ENCODE results near the gene ACSL1.

- TF ChIP-seq EZH2phosphoT487 (IDR thresholded peaks at IDR 0.05; ENCODE audit: borderline replicate concordance) (no peak), POLR2A (IDR thresholded peaks at IDR 0.05; ENCODE audit: borderline replicate concordance, extremely low read depth, insufficient read depth, insufficient read length) (no peak), CTCF (IDR thresholded peaks at IDR 0.05 in 2 of 3, conservative IDR thresholded peaks at IDR 0.05 in 1 of 3; ENCODE audit: borderline replicate concordance in 1 of 3, insufficient read depth in 1 of 3, low read depth in 2 of 3, low read length in 2 of 3) (no peak), YY1 (IDR thresholded peaks at IDR 0.05; ENCODE audit: extremely low read depth, insufficient replicate concordance, low read depth, low read length) (no peak), EZH2 (IDR thresholded peaks at IDR 0.05) (no peak), RAD21 (IDR thresholded peaks at IDR 0.05; ENCODE audit: low read depth) (no peak)
Observed at GRCh38 chr4:184814686-184815045, 11.1 kb downstream of the ACSL1 start.
